PC-9 (cell line): Measurements from ENCODE around the gene ROM1. TPM values are rescaled to one million over a fixed set of nuclear protein-coding genes. Genes with fewer than 3 reads are reported as not detected.

Source experiments
- BruUV-seq: library from RNA; stranded (reverse); fragments of 400-500 nt; replicated peaks from 2 replicates; lab custom pipeline; 2021; lab: Mats Ljungman, UMichigan
- CTCF ChIA-PET: fragments of 300-600 bp; sonication (Branson Sonifier 250); formaldehyde crosslinking; loops from one replicate; lab custom pipeline; 2022; ENCODE audit warnings: antibody characterized with exemption; lab: Charles Lee
- POLR2A ChIA-PET: fragments of 300-600 bp; sonication (Branson Sonifier 250); formaldehyde crosslinking; loops from one replicate; lab custom pipeline; 2022; ENCODE audit warnings: antibody characterized with exemption; ENCODE audit not compliant: unreplicated experiment; lab: Charles Lee
- DNase-seq, 2 experiments: peaks; one replicate each; pipeline versions ENCODE4 v3.0.0 to v3.0.0-alpha.2; 2015 to 2022; ENCODE audit warnings: mixed read lengths in 1 of 2
- H2AFZ ChIP-seq: fragments of 200-600 bp; sonication (generic); 2 replicates; pipeline ENCODE4 v1.8.1; 2017; ENCODE audit warnings: antibody characterized with exemption
- H3F3A ChIP-seq: fragments of 200-600 bp; sonication (generic); 2 replicates; pipeline ENCODE4 v1.8.1; 2017; ENCODE audit warnings: antibody characterized with exemption, mild to moderate bottlenecking, low read depth; ENCODE audit not compliant: insufficient read depth
- H3K27ac ChIP-seq: fragments of 200-600 bp; sonication (generic); 2 replicates; pipeline ENCODE4 v1.6.1; 2016; ENCODE audit warnings: mixed run types
- H3K27me3 ChIP-seq: fragments of 200-600 bp; sonication (generic); 2 replicates; pipeline ENCODE4 v1.6.1; 2016; ENCODE audit warnings: low read depth, mixed run types; ENCODE audit not compliant: insufficient read depth
- H3K36me3 ChIP-seq: fragments of 200-600 bp; sonication (generic); 2 replicates; pipeline ENCODE4 v1.6.1; 2016; ENCODE audit warnings: low read depth, mixed run types
- H3K4me1 ChIP-seq: fragments of 200-600 bp; sonication (generic); replicated peaks from 2 replicates; pipeline ENCODE4 v1.6.1; 2016; ENCODE audit warnings: mixed run types; ENCODE audit not compliant: insufficient read depth
- H3K4me2 ChIP-seq: fragments of 200-600 bp; sonication (generic); 2 replicates; pipeline ENCODE4 v1.6.1; 2017; ENCODE audit warnings: mixed run types
- H3K4me3 ChIP-seq: fragments of 200-600 bp; sonication (generic); 2 replicates; pipeline ENCODE4 v1.6.1; 2016; ENCODE audit warnings: mixed run types
- H3K79me2 ChIP-seq: fragments of 200-600 bp; sonication (generic); 2 replicates; pipeline ENCODE4 v1.6.1; 2017; ENCODE audit warnings: low read depth, mixed run types
- H3K9me2 ChIP-seq: fragments of 200-600 bp; sonication (generic); 2 replicates; pipeline ENCODE4 v1.8.1; 2017; ENCODE audit warnings: mild to moderate bottlenecking; ENCODE audit not compliant: insufficient read depth
- H3K9me3 ChIP-seq: fragments of 200-600 bp; sonication (generic); 2 replicates; pipeline ENCODE4 v1.8.1; 2016; ENCODE audit warnings: low read depth; ENCODE audit not compliant: insufficient read depth
- H4K20me1 ChIP-seq: fragments of 200-600 bp; sonication (generic); 2 replicates; pipeline ENCODE4 v1.8.1; 2017; ENCODE audit not compliant: insufficient read depth
- CTCF ChIP-seq: fragments of 200-600 bp; sonication (generic); conservative IDR thresholded peaks from 2 replicates; pipeline ENCODE4 v1.6.1; 2017; ENCODE audit warnings: mixed run types, antibody characterized with exemption, mild to moderate bottlenecking, moderate library complexity
- EZH2 ChIP-seq: fragments of 200-600 bp; sonication (generic); IDR thresholded peaks from 2 replicates; pipeline ENCODE4 v1.8.0; 2017; ENCODE audit warnings: antibody characterized with exemption, low read depth
- intact Hi-C: fragments of 100-400 bp; cut with micrococcal nuclease; formaldehyde crosslinking; loops from one replicate; pipeline ENCODE4 v1.10.0; 2022; ENCODE audit not compliant: unreplicated experiment
- total RNA-seq: library from RNA; stranded (reverse); gene quantifications from 2 replicates; pipeline ENCODE4 v1.2.3, GENCODE V29; 2021

The ROM1 gene
- total RNA-seq, 1 experiment from 2014 or later, result 6.2 TPM

- no peak overlapping the region for H3K4me3 ChIP-seq
- TF ChIP-seq EZH2 (no peak), CTCF (no peak)
These were observed 2.7 kb upstream of the ROM1 start for GRCh38 chr11:62610403-62610802.

GRCh38 chr11:62610814-62611704 is 2.0 kb upstream of the ROM1 start:
- peaks cover 9% of the 10 kb centered on the region; the same call in 1 of the 2 replicates for H3K36me3 ChIP-seq
- H3F3A ChIP-seq, result peaks cover 47% of the 10 kb centered on the region
- no peaks in the 10 kb centered on the region for H4K20me1 ChIP-seq
- H3K4me3 ChIP-seq, result peak overlapping the region; percentile 85
- H3K27me3 ChIP-seq, result no peaks in the 10 kb centered on the region
- intact Hi-C loops, result loop anchor here (5.0 kb wide), 6 partner anchors 36 to 271 kb away; partner anchors contain the start of genes BSCL2, EEF1G, GANAB and GNG3
- no peaks in the 10 kb centered on the region for H3K9me2 ChIP-seq
- ChIA-PET CTCF (interaction anchor here (1.0 to 1.3 kb wide), 5 partner anchors 7 to 216 kb away, joined by 3 to 12 read pairs (median 4); partner anchors contain the start of genes MTA2 and ZBTB3), POLR2A (interaction anchor here (0.6 kb wide), 2 partner anchors 8 to 246 kb away, joined by 4 to 15 read pairs; no protein-coding TSS in a partner anchor)
- TF ChIP-seq EZH2 (no peak), CTCF (no peak)
- no TSS peak for BruUV-seq
- no peak for DNase-seq
- no peak overlapping the region; the same call in 1 of the 2 replicates for H3K27ac ChIP-seq
- peaks cover 35% of the 10 kb centered on the region for H3K4me1 ChIP-seq
- peak overlapping the region; percentile 87 for H2AFZ ChIP-seq
- H3K9me3 ChIP-seq, result no peaks in the 10 kb centered on the region
- peaks cover 18% of the 10 kb centered on the region for H3K79me2 ChIP-seq
- peak overlapping the region; percentile 88 for H3K4me2 ChIP-seq

More at GRCh38 chr11:62610403-62610802, 2.7 kb upstream of the ROM1 start:
- Histone ChIP-seq H3K36me3 (peaks cover 9% of the 10 kb centered on the region; the same call in 1 of the 2 replicates), H3K79me2 (peaks cover 18% of the 10 kb centered on the region), H3F3A (peaks cover 48% of the 10 kb centered on the region), H3K4me1 (peaks cover 35% of the 10 kb centered on the region), H2AFZ (no peak overlapping the region), H3K9me2 (no peaks in the 10 kb centered on the region), H4K20me1 (no peaks in the 10 kb centered on the region), H3K27me3 (no peaks in the 10 kb centered on the region), H3K27ac (no peak overlapping the region), H3K4me2 (peak overlapping the region; percentile 88), H3K9me3 (no peaks in the 10 kb centered on the region)
- no peak for DNase-seq
- intact Hi-C loops, result loop anchor here (5.0 kb wide), 6 partner anchors 37 to 272 kb away; partner anchors contain the start of genes BSCL2, EEF1G, GANAB and GNG3
- BruUV-seq, result no TSS peak
- ChIA-PET POLR2A (no interaction called here), CTCF (no interaction called here)

- Histone ChIP-seq H3K27ac (peak overlapping the region; percentile 66), H3K4me2 (peak overlapping the region; percentile 88), H3K4me1 (peaks cover 35% of the 10 kb centered on the region), H4K20me1 (no peaks in the 10 kb centered on the region), H3K27me3 (no peaks in the 10 kb centered on the region), H3K79me2 (peaks cover 18% of the 10 kb centered on the region), H2AFZ (peak overlapping the region; percentile 87), H3K9me3 (no peaks in the 10 kb centered on the region), H3K9me2 (no peaks in the 10 kb centered on the region), H3K36me3 (peaks cover 9% of the 10 kb centered on the region; the same call in 1 of the 2 replicates), H3K4me3 (peak overlapping the region; percentile 85), H3F3A (peaks cover 47% of the 10 kb centered on the region)
- TSS peak; percentile 28 for BruUV-seq
- POLR2A ChIA-PET, result interaction anchor here (0.6 kb wide), 2 partner anchors 7 to 245 kb away, joined by 4 to 15 read pairs; no protein-coding TSS in a partner anchor
- CTCF ChIA-PET, result interaction anchor here (1.0 to 1.3 kb wide), 5 partner anchors 8 to 217 kb away, joined by 3 to 12 read pairs (median 4); partner anchors contain the start of genes MTA2 and ZBTB3
- intact Hi-C loops, result loop anchor here (1.0 to 5.0 kb wide), 7 partner anchors 21 to 270 kb away; partner anchors contain the start of genes BSCL2, EEF1G, GANAB and GNG3
- DNase-seq, result peak in 1 of 2 experiments; percentile 41
- TF ChIP-seq CTCF, result no peak
These were observed 1.2 kb upstream of the ROM1 start for GRCh38 chr11:62611705-62612365.
